Right lobe of liver (tissue), 6 donors: ENCODE data around the gene BBLN. TPM values are rescaled to one million over a fixed set of nuclear protein-coding genes. Genes with fewer than 3 reads are reported as not detected.

Experiments
- ATAC-seq, 4 donors: fragments of 200-7000 bp; cut with Tn5 transposase; one replicate each; pipeline ENCODE4 v1.9.1; 2020; ENCODE audit warnings: mild to moderate bottlenecking in 4 of 4, moderate library complexity in 4 of 4
- DNase-seq, 3 donors: peaks; one replicate each; pipeline ENCODE4 v3.0.0-alpha.2; 2020
- H3K27ac ChIP-seq, 3 donors: fragments of 200-600 bp; one replicate each; pipeline ENCODE4 v1.8.0; 2022
- H3K27me3 ChIP-seq, 2 donors: fragments of 200-600 bp; one replicate each; pipeline ENCODE4 v1.8.0; 2022
- H3K36me3 ChIP-seq, 4 donors: fragments of 200-600 bp; sonication (generic) in 1 of 4; one replicate each; pipeline versions ENCODE4 v1.5.1 to v1.8.0; 2017 to 2022; ENCODE audit warnings: control low read depth in 1 of 4
- H3K4me1 ChIP-seq, 4 donors: fragments of 200-600 bp; sonication (generic) in 1 of 4; one replicate each; pipeline versions ENCODE4 v1.5.1 to v1.8.0; 2017 to 2022; ENCODE audit warnings: control low read depth in 1 of 4
- H3K4me3 ChIP-seq, 3 donors: fragments of 200-600 bp; one replicate each; pipeline ENCODE4 v1.8.0; 2022
- H3K9me3 ChIP-seq, 4 donors: fragments of 200-600 bp; sonication (generic) in 1 of 4; one replicate each; pipeline versions ENCODE4 v1.5.1 to v1.8.0; 2017 to 2022; ENCODE audit warnings: control low read depth in 1 of 4
- CTCF ChIP-seq, 4 donors: fragments of 200-600 bp in 3 of 4; fragments of 450-650 bp in 1 of 4; IDR thresholded peaks; one replicate each; pipeline versions ENCODE4 v1.5.1 to v1.8.0; 2016 to 2022; ENCODE audit warnings: antibody characterized with exemption in 4 of 4, mild to moderate bottlenecking in 2 of 4
- POLR2A ChIP-seq: fragments of 450-650 bp; IDR thresholded peaks from one replicate; pipeline ENCODE4 v1.6.1; 2017; ENCODE audit warnings: antibody characterized with exemption, mild to moderate bottlenecking
- WGBS: methylation state at CpG from one replicate; pipeline ENCODE4 v1.1.6; 2018; ENCODE audit warnings: low coverage, low lambda C conversion rate; ENCODE audit not compliant: insufficient coverage; ENCODE audit errors: missing lambda C conversion rate; 5-methylcytosine and 5-hydroxymethylcytosine counted together
- intact Hi-C, 2 donors: fragments of 100-400 bp; cut with DNase I; formaldehyde crosslinking; loops; one replicate each; pipeline versions ENCODE4 v1.11.2 to v1.14.1; 2022
- total RNA-seq, 6 experiments: library from RNA; depleted of rRNA in 2 of 6; stranded (reverse); fragments of >200 nt in 2 of 6; fragmentation: NEBNext Ultra II Directional in 3 of 6; extraction: Animal tissue kit (Norgen Biotek cat#: 25700) in 3 of 6; gene quantifications; one replicate each; pipeline versions ENCODE4 v1.1.0 to v1.2.4, GENCODE V29; 2016 to 2023
- donor health status: DM: no; HTN: yes; CAD: no.
- donor health status: DM: no; HTN: no; CAD: no.
- donor health status: DM: no; HTN: no; CAD: no.
- donor health status: DM: no; HTN: yes; CAD: no.
- donor health status: DM: no; HTN: yes; CAD: no.

Gene BBLN
- total RNA-seq, 6 experiments from 2014 or later, result 13.5 to 192 (median 17.7) TPM

- intact Hi-C loops, result no loop called here
- TF ChIP-seq POLR2A, result no peak
- TF ChIP-seq CTCF (IDR thresholded peaks at IDR 0.05), result no peak
- DNase-seq (no peak), ATAC-seq (no peak)
- no peak overlapping the region for H3K27ac ChIP-seq
- H3K36me3 ChIP-seq, result peaks cover 5 to 47% (median 17%) of the 10 kb centered on the region in 4 donors
- H3K27me3 ChIP-seq, result no peaks in the 10 kb centered on the region
- no peaks in the 10 kb centered on the region for H3K4me1 ChIP-seq
- no peaks in the 10 kb centered on the region for H3K9me3 ChIP-seq
- 90% methylated on average over 3 of the region's 12 CpGs for WGBS
- no peak overlapping the region for H3K4me3 ChIP-seq
Measured at GRCh38 chr9:128182893-128183588, 23.0 kb downstream of the BBLN start.

- H3K4me1 ChIP-seq, result peaks cover 0 to 10% (median 5%) of the 10 kb centered on the region in 4 donors
- no peak overlapping the region for H3K4me3 ChIP-seq
- TF ChIP-seq POLR2A, result no peak
- no peak for TF ChIP-seq CTCF (IDR thresholded peaks at IDR 0.05)
- ATAC-seq, result no peak
- WGBS, result 93% methylated on average over 4 of the region's 11 CpGs
- H3K27ac ChIP-seq, result no peak overlapping the region
- intact Hi-C loops, result no loop called here
- peaks cover 0 to 24% (median 0%) of the 10 kb centered on the region in 4 donors for H3K36me3 ChIP-seq
- H3K9me3 ChIP-seq, result no peaks in the 10 kb centered on the region
- H3K27me3 ChIP-seq, result no peaks in the 10 kb centered on the region
- DNase-seq, result no peak
Measured at GRCh38 chr9:128185979-128186965, 26.2 kb downstream of the BBLN start.

GRCh38 chr9:128187361-128187760 lies 27.3 kb downstream of the BBLN start:
- Histone ChIP-seq H3K27me3 (no peaks in the 10 kb centered on the region), H3K9me3 (no peaks in the 10 kb centered on the region), H3K36me3 (peaks cover 0 to 24% (median 0%) of the 10 kb centered on the region in 4 donors), H3K4me1 (peaks cover 0 to 11% (median 5%) of the 10 kb centered on the region in 4 donors), H3K4me3 (no peak overlapping the region), H3K27ac (no peak overlapping the region)
- no peak for TF ChIP-seq CTCF (IDR thresholded peaks at IDR 0.05)
- no peak for TF ChIP-seq POLR2A
- 86% methylated on average over 2 of the region's 2 CpGs for WGBS
- DNase-seq (no peak), ATAC-seq (no peak)
- intact Hi-C loops, result no loop called here

GRCh38 chr9:128188209-128188608 lies 28.1 kb downstream of the BBLN start:
- WGBS, result 100% methylated on average over 1 of the region's 1 CpG
- ATAC-seq (no peak), DNase-seq (no peak)
- Histone ChIP-seq H3K27me3 (no peaks in the 10 kb centered on the region), H3K4me3 (no peak overlapping the region), H3K36me3 (peaks cover 0 to 20% (median 0%) of the 10 kb centered on the region in 4 donors), H3K4me1 (peaks cover 0 to 17% (median 5%) of the 10 kb centered on the region in 4 donors), H3K27ac (no peak overlapping the region), H3K9me3 (no peaks in the 10 kb centered on the region)
- intact Hi-C loops, result no loop called here
- no peak for TF ChIP-seq POLR2A
- TF ChIP-seq CTCF (IDR thresholded peaks at IDR 0.05), result no peak
